ENCODE data around the gene DCDC2B.
A peak's percentile ranks its signal among the peaks of the same experiment; 100 is the strongest.

Gene DCDC2B

DNA sequence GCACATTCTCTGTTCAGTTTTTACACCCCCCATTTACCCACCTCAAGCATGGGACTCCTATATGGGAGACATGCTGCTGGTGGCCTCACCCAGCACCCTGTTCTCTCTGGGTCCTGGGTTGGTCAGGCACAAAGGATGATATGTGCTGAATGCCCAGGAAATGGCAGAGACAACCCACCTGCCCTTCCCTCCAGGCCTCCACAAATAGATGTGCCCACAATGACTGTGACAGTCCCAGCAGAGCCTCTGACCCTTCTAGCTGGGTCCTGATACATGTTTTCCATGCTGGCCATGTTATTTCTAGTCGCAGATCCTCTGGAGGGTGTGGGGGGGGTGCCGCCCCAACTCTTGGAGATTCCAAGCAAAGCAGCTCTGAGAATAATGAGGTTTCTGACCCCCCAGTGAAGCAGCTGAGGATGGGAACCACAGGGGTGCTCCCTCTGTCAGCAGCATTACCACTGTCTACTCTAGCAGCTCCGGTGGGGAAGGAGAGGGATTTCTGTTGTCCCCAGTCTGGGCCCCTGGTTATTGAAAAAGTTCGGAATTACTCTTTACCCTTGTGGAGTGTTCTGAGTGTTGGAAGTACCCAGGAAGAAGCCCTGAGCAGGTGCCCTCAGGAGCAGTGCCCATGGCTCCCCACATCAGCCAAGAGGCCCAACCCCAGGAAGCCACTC is 9.7 kb upstream of the DCDC2B start:
- Histone ChIP-seq H3K27me3 (ENCODE audit: low read depth, low read length) (no peaks in the 10 kb centered on the region), H3K4me2 (ENCODE audit: low read length) (peak overlapping the region; percentile 81), H3K4me1 (ENCODE audit: low read length) (peaks cover 37% of the 10 kb centered on the region), H3K9ac (ENCODE audit: low read length) (peak overlapping the region; percentile 76; the same call in 1 of the 2 replicates), H2AFZ (ENCODE audit: low read depth, low read length) (no peak overlapping the region), H4K20me1 (ENCODE audit: insufficient read depth, low read length) (no peaks in the 10 kb centered on the region), H3K4me3 (ENCODE audit: low read length) (peak overlapping the region; percentile 88), H3K36me3 (replicated peaks; ENCODE audit: low read depth, low read length) (peaks cover 19% of the 10 kb centered on the region), H3K9me3 (ENCODE audit: insufficient read depth, low read length) (no peaks in the 10 kb centered on the region), H3K79me2 (ENCODE audit: low read length) (peaks cover 23% of the 10 kb centered on the region), H3K27ac (ENCODE audit: low read length) (peak overlapping the region; percentile 93)
- TF ChIP-seq EZH2phosphoT487 (IDR thresholded peaks at IDR 0.05; ENCODE audit: low read depth), result no peak
- TF ChIP-seq, protein P1, sequence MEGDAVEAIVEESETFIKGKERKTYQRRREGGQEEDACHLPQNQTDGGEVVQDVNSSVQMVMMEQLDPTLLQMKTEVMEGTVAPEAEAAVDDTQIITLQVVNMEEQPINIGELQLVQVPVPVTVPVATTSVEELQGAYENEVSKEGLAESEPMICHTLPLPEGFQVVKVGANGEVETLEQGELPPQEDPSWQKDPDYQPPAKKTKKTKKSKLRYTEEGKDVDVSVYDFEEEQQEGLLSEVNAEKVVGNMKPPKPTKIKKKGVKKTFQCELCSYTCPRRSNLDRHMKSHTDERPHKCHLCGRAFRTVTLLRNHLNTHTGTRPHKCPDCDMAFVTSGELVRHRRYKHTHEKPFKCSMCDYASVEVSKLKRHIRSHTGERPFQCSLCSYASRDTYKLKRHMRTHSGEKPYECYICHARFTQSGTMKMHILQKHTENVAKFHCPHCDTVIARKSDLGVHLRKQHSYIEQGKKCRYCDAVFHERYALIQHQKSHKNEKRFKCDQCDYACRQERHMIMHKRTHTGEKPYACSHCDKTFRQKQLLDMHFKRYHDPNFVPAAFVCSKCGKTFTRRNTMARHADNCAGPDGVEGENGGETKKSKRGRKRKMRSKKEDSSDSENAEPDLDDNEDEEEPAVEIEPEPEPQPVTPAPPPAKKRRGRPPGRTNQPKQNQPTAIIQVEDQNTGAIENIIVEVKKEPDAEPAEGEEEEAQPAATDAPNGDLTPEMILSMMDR (IDR thresholded peaks at IDR 0.05; ENCODE audit: low read depth, low read length), result no peak

DNA sequence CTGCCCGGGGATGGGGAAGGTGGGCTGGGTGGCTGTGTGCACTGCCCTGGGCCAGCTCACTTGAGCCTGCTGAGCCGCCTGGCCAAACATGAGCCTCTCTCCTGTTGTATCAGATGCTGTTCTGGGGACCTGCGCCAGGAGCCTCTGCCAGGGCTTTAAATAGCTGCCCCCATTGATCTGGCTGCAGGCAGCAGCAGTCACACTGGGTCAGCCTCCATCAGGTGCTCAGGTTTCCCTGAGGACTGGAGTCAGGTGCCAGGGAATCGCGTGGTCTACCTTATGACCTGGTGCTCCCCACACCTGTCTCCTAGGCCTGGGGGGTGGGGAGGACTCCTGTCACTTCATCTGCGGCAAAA is 9.2 kb upstream of the DCDC2B start:
- Histone ChIP-seq H3K27me3 (ENCODE audit: low read depth, low read length) (no peaks in the 10 kb centered on the region), H3K36me3 (replicated peaks; ENCODE audit: low read depth, low read length) (peaks cover 17% of the 10 kb centered on the region), H3K4me2 (ENCODE audit: low read length) (peak overlapping the region; percentile 81), H3K9me3 (ENCODE audit: insufficient read depth, low read length) (no peaks in the 10 kb centered on the region), H3K9ac (ENCODE audit: low read length) (peak overlapping the region; percentile 76), H3K4me3 (ENCODE audit: low read length) (peak overlapping the region; percentile 88), H3K4me1 (ENCODE audit: low read length) (peaks cover 37% of the 10 kb centered on the region), H3K79me2 (ENCODE audit: low read length) (peaks cover 23% of the 10 kb centered on the region), H3K27ac (ENCODE audit: low read length) (peak overlapping the region; percentile 93), H2AFZ (ENCODE audit: low read depth, low read length) (no peak overlapping the region), H4K20me1 (ENCODE audit: insufficient read depth, low read length) (no peaks in the 10 kb centered on the region)
- TF ChIP-seq, protein P1 (IDR thresholded peaks at IDR 0.05; ENCODE audit: low read depth, low read length), result no peak
- no peak for TF ChIP-seq EZH2phosphoT487 (IDR thresholded peaks at IDR 0.05; ENCODE audit: low read depth)

DNA sequence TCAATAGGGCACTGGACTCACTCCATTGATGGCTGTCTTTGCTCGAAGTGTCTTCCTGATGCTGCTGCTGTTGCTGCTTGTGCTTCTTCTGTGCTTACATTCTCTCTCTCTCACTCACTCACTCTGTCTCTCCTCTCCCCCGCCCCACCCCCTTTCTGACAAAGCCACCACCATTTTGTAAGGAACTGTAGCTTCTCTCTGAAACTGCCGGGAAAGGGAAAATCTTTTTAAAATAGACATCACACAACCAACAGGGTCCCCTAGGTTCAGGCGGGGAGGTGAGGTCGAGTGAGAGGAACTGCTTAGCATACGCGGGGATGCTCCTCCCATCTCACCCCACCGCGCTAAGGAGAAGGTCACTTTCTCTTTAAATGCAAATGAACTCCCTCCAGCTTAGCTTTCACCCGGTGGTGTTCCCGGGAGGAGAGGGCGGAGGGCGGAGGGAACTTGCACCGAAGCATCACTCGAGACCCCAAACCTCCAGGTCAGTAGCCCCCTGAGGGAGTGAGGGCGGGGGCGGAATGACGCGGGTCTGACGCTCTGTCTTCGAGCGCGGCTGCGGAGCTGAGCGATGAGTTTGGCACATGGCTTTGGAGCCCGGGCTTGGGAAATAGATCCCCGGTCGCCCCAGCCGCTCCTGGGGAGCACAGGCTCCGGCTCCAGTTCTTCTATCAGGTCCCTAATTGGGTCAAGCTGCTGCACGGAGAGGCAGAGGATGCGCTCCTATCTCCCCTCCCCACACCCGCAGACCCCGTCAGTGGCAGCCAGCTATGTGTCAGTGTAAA is 8.5 kb upstream of the DCDC2B start, which contains the start of gene CCDC28B:
CCDC28B (plus strand) TSS at position 370 of the 785 bp plus-strand sequence. CDS start 1,341 bp downstream, outside the sequence.
- Histone ChIP-seq H3K27ac (ENCODE audit: low read length) (peak within 1 kb of the TSS; percentile 93), H3K9me3 (ENCODE audit: insufficient read depth, low read length) (no peaks in the 10 kb centered on the region), H3K4me3 (ENCODE audit: low read length) (peak within 1 kb of the TSS; percentile 88), H3K36me3 (replicated peaks; ENCODE audit: low read depth, low read length) (peaks cover 17% of the 10 kb centered on the region), H3K4me1 (ENCODE audit: low read length) (peaks cover 40% of the 10 kb centered on the region), H3K79me2 (ENCODE audit: low read length) (peaks cover 23% of the 10 kb centered on the region), H3K27me3 (ENCODE audit: low read depth, low read length) (no peaks in the 10 kb centered on the region), H4K20me1 (ENCODE audit: insufficient read depth, low read length) (no peaks in the 10 kb centered on the region), H3K4me2 (ENCODE audit: low read length) (peak within 1 kb of the TSS; percentile 81), H2AFZ (ENCODE audit: low read depth, low read length) (peak within 1 kb of the TSS; percentile 38; the same call in 1 of the 2 replicates), H3K9ac (ENCODE audit: low read length) (peak within 1 kb of the TSS; percentile 76)
- TF ChIP-seq EZH2phosphoT487 (IDR thresholded peaks at IDR 0.05; ENCODE audit: low read depth), result no peak
- TF ChIP-seq, protein P1 (IDR thresholded peaks at IDR 0.05; ENCODE audit: low read depth, low read length), result no peak
